Measurements from ENCODE around the gene CRYBB3. TPM values are rescaled to one million over a fixed set of nuclear protein-coding genes. Genes with fewer than 3 reads are reported as not detected.

CRYBB3 gene
- total and polyA plus RNA-seq, 2 of the 4 experiments (the other 2 are of a cell fraction) = not detected

GRCh38 chr22:25228822-25229221, 29.2 kb downstream of the CRYBB3 start:
- no peak overlapping the region for H2BK20ac ChIP-seq (ENCODE audit: low read depth, low read length)
- H3K23ac ChIP-seq (ENCODE audit: low read depth, low read length) = no peak overlapping the region
- no peak overlapping the region for H4K8ac ChIP-seq (ENCODE audit: low read depth in 2 of 2, low read length in 2 of 2)
- no peak overlapping the region for H3K27ac ChIP-seq (ENCODE audit: insufficient read depth, low read length)
- intact Hi-C loops (cut with micrococcal nuclease) (no loop called here), dilution Hi-C loops (cut with HindIII; ENCODE audit: low sequenced_read_pairs, unreplicated experiment) (no loop called here), in situ Hi-C loops (cut with MboI; ENCODE audit: low sequenced_read_pairs) (no loop called here)
- CTCF ChIA-PET = no interaction called here
- POLR2A ChIA-PET (ENCODE audit: unreplicated experiment) = no interaction called here
- H3K4me2 ChIP-seq (ENCODE audit: low read depth, low read length) = no peak overlapping the region
- DNase-seq = no peak
- H3K4me1 ChIP-seq (ENCODE audit: control insufficient read depth, insufficient read depth, low read length) = no peaks in the 10 kb centered on the region
- H3K4me3 ChIP-seq (ENCODE audit: insufficient read depth, low read depth, low read length) = no peak overlapping the region
- no peak overlapping the region for H2BK5ac ChIP-seq (ENCODE audit: low read depth, low read length, poor library complexity, severe bottlenecking)
- H3K14ac ChIP-seq (replicated peaks; ENCODE audit: low read depth, low read length) = no peak overlapping the region
- no peak overlapping the region for H2BK120ac ChIP-seq (ENCODE audit: low read depth, low read length)
- BruUV-seq (replicated peaks) = no TSS peak
- no peak overlapping the region for H3K56ac ChIP-seq (ENCODE audit: extremely low read depth, insufficient read depth, low read length)
- no peak overlapping the region for H2AK5ac ChIP-seq (ENCODE audit: low read depth, low read length)
- H3K27me3 ChIP-seq (ENCODE audit: control insufficient read depth, insufficient read depth, low read length) = no peaks in the 10 kb centered on the region
- H3K9me3 ChIP-seq (ENCODE audit: control insufficient read depth, insufficient read depth, low read length) = no peaks in the 10 kb centered on the region
- no peak overlapping the region for H2AFZ ChIP-seq (replicated peaks; ENCODE audit: low read length, poor library complexity)
- WGBS, 2 experiments (ENCODE audit: extremely low coverage in 2 of 2, insufficient read length in 1 of 2) = 100% methylated on average over 1 of the region's 13 CpGs; no CpG with 5 or more reads in 1 of the 2 experiments
- H4K5ac ChIP-seq (ENCODE audit: low read depth, low read length) = no peak overlapping the region
- no peak overlapping the region for H3K4ac ChIP-seq (ENCODE audit: low read depth, low read length)
- ATAC-seq (ENCODE audit: low read depth) = no peak
- no peak overlapping the region for H2BK15ac ChIP-seq (ENCODE audit: low read depth, low read length)
- H3K18ac ChIP-seq (ENCODE audit: low read depth, low read length) = no peak overlapping the region
- no peak overlapping the region for H3K9ac ChIP-seq (ENCODE audit: low read depth, low read length)
- H2AK9ac ChIP-seq (replicated peaks; ENCODE audit: low read depth, low read length, poor library complexity) = no peak overlapping the region
- no peak for TF ChIP-seq CEBPB (IDR thresholded peaks at IDR 0.05; ENCODE audit: low read depth, low read length)
- no peak for TF ChIP-seq ELK1 (IDR thresholded peaks at IDR 0.05; ENCODE audit: borderline replicate concordance, low read depth, low read length)
- no peak for TF ChIP-seq CTCF (conservative IDR thresholded peaks at IDR 0.05; ENCODE audit: low read depth, low read length)
- no peak for TF ChIP-seq CHD1 (IDR thresholded peaks at IDR 0.05; ENCODE audit: low read depth, low read length)
- no peak for TF ChIP-seq BHLHE40 (IDR thresholded peaks at IDR 0.05; ENCODE audit: low read depth, low read length)
- TF ChIP-seq MXI1 (IDR thresholded peaks at IDR 0.05; ENCODE audit: borderline replicate concordance, low read depth, low read length) = no peak
- TF ChIP-seq MAZ (IDR thresholded peaks at IDR 0.05; ENCODE audit: borderline replicate concordance, low read depth, low read length) = no peak
- TF ChIP-seq NFE2L2 (IDR thresholded peaks at IDR 0.05; ENCODE audit: low read depth, low read length) = no peak
- no peak for TF ChIP-seq RAD21 (IDR thresholded peaks at IDR 0.05; ENCODE audit: low read length)
- no peak overlapping the region for H4K91ac ChIP-seq (ENCODE audit: insufficient read depth, low read depth, low read length)
- H3K79me1 ChIP-seq (ENCODE audit: low read depth in 1 of 2, low read length in 2 of 2) = no peaks in the 10 kb centered on the region
- H3K36me3 ChIP-seq (ENCODE audit: control insufficient read depth, insufficient read depth, low read length) = no peaks in the 10 kb centered on the region
- no peaks in the 10 kb centered on the region for H4K20me1 ChIP-seq (ENCODE audit: insufficient read depth, low read length)
- no peaks in the 10 kb centered on the region for H3K9me1 ChIP-seq (ENCODE audit: insufficient read depth, low read length)
